Liver (tissue), 9 donors: ENCODE measurements around the gene DHRSX. TPM values are rescaled to one million over a fixed set of nuclear protein-coding genes. Genes with fewer than 3 reads are reported as not detected.

Source experiments
- DNase-seq: peaks from one replicate; pipeline ENCODE4 v3.0.0-alpha.2; 2017; ENCODE audit warnings: low spot score
- H3K27ac ChIP-seq, 2 donors: one replicate each; pipeline ENCODE4 v1.7.0; 2013; ENCODE audit warnings: inconsistent platforms in 2 of 2, low read length in 2 of 2, control low read depth in 1 of 2, low read depth in 1 of 2, mild to moderate bottlenecking in 1 of 2
- H3K27me3 ChIP-seq, 4 donors: one replicate each; pipeline versions ENCODE4 v1.6.1 to v1.7.0; 2013; ENCODE audit warnings: low read length in 3 of 4, inconsistent platforms in 1 of 4, mild to moderate bottlenecking in 1 of 4, moderate library complexity in 1 of 4; ENCODE audit not compliant: control insufficient read depth in 4 of 4, insufficient read depth in 4 of 4
- H3K36me3 ChIP-seq, 4 donors: one replicate each; pipeline versions ENCODE4 v1.6.1 to v1.7.0; 2013; ENCODE audit warnings: low read length in 3 of 4, mild to moderate bottlenecking in 3 of 4, low read depth in 1 of 4, moderate library complexity in 1 of 4; ENCODE audit not compliant: control insufficient read depth in 4 of 4, insufficient read depth in 3 of 4
- H3K4me1 ChIP-seq, 4 donors: one replicate each; pipeline versions ENCODE4 v1.6.1 to v1.7.0; 2013; ENCODE audit warnings: low read length in 3 of 4, mild to moderate bottlenecking in 3 of 4, moderate library complexity in 1 of 4; ENCODE audit not compliant: control insufficient read depth in 4 of 4, insufficient read depth in 4 of 4
- H3K4me3 ChIP-seq, 3 donors: one replicate each; pipeline versions ENCODE4 v1.6.1 to v1.7.0; 2013; ENCODE audit warnings: low read length in 3 of 3, control low read depth in 1 of 3, low read depth in 1 of 3, mild to moderate bottlenecking in 1 of 3
- H3K9ac ChIP-seq, 2 donors: one replicate each; pipeline ENCODE4 v1.7.0; 2013; ENCODE audit warnings: low read length in 2 of 2, mild to moderate bottlenecking in 2 of 2, moderate library complexity in 2 of 2, control low read depth in 1 of 2, low read depth in 1 of 2
- H3K9me3 ChIP-seq, 4 donors: one replicate each; pipeline versions ENCODE4 v1.6.1 to v1.7.0; 2013; ENCODE audit warnings: low read length in 3 of 4; ENCODE audit not compliant: control insufficient read depth in 4 of 4
- ATF3 ChIP-seq: IDR thresholded peaks from 2 replicates; pipeline ENCODE4 v1.6.1; 2016; ENCODE audit warnings: antibody characterized with exemption
- CTCF ChIP-seq: fragments of 150-350 bp; IDR thresholded peaks from 2 replicates; pipeline ENCODE4 v1.5.1; 2017; ENCODE audit warnings: improper control_type of control experiment, low read depth, low read length; ENCODE audit not compliant: missing input control
- EGR1 ChIP-seq, 2 donors: IDR thresholded peaks; 2 replicates each; pipeline ENCODE4 v1.6.1; 2016 to 2018; ENCODE audit warnings: antibody characterized with exemption in 2 of 2, low read depth in 2 of 2
- FOXA1 ChIP-seq: IDR thresholded peaks from 2 replicates; pipeline ENCODE4 v1.6.1; 2016; ENCODE audit warnings: antibody characterized with exemption
- FOXA2 ChIP-seq: IDR thresholded peaks from 2 replicates; pipeline ENCODE4 v1.6.1; 2016; ENCODE audit warnings: antibody characterized with exemption
- GABPA ChIP-seq, 2 donors: IDR thresholded peaks in 1 of 2; conservative IDR thresholded peaks in 1 of 2; 2 replicates each; pipeline ENCODE4 v1.6.1; 2016; ENCODE audit warnings: antibody characterized with exemption in 2 of 2, mild to moderate bottlenecking in 1 of 2, moderate library complexity in 1 of 2
- HNF4A ChIP-seq, 2 donors: conservative IDR thresholded peaks; 2 replicates each; pipeline ENCODE4 v1.6.1; 2016; ENCODE audit warnings: antibody characterized with exemption in 2 of 2, mild to moderate bottlenecking in 2 of 2
- HNF4G ChIP-seq: IDR thresholded peaks from 2 replicates; pipeline ENCODE4 v1.6.1; 2016; ENCODE audit warnings: antibody characterized with exemption
- JUND ChIP-seq, 2 donors: IDR thresholded peaks; 2 replicates each; pipeline ENCODE4 v1.6.1; 2016; ENCODE audit warnings: antibody characterized with exemption in 2 of 2
- MAX ChIP-seq: IDR thresholded peaks from 2 replicates; pipeline ENCODE4 v1.6.1; 2016; ENCODE audit warnings: antibody characterized with exemption
- NR2F2 ChIP-seq: IDR thresholded peaks from 2 replicates; pipeline ENCODE4 v1.6.1; 2016; ENCODE audit warnings: antibody characterized with exemption
- RAD21 ChIP-seq, 2 donors: IDR thresholded peaks; 2 replicates each; pipeline ENCODE4 v1.6.1; 2016; ENCODE audit warnings: antibody characterized with exemption in 2 of 2, mild to moderate bottlenecking in 2 of 2
- REST ChIP-seq: IDR thresholded peaks from 2 replicates; pipeline ENCODE4 v1.6.1; 2016; ENCODE audit warnings: antibody characterized with exemption, mild to moderate bottlenecking
- RXRA ChIP-seq, 2 donors: IDR thresholded peaks; 2 replicates each; pipeline ENCODE4 v1.6.1; 2017 to 2018; ENCODE audit warnings: antibody characterized with exemption in 2 of 2, mild to moderate bottlenecking in 1 of 2
- SP1 ChIP-seq: IDR thresholded peaks from 2 replicates; pipeline ENCODE4 v1.6.1; 2018; ENCODE audit warnings: antibody characterized with exemption, mild to moderate bottlenecking
- TAF1 ChIP-seq: conservative IDR thresholded peaks from 2 replicates; pipeline ENCODE4 v1.6.1; 2016; ENCODE audit warnings: antibody characterized with exemption, mild to moderate bottlenecking
- YY1 ChIP-seq: IDR thresholded peaks from 2 replicates; pipeline ENCODE4 v1.6.1; 2016; ENCODE audit warnings: antibody characterized with exemption, mild to moderate bottlenecking
- ZBTB33 ChIP-seq: IDR thresholded peaks from 2 replicates; pipeline ENCODE4 v1.6.1; 2016; ENCODE audit warnings: antibody characterized with exemption
- WGBS: extraction: QIAGEN DNeasy Blood & Tissue Kit; methylation state at CpG from one replicate; pipeline ENCODE4 v1.1.7; 2013; 5-methylcytosine and 5-hydroxymethylcytosine counted together
- polyA plus RNA-seq, 2 donors: library from polyadenylated mRNA; stranded (reverse) in 1 of 2; unstranded in 1 of 2; fragments of 200-250 nt in 1 of 2; fragments of >200 nt in 1 of 2; fragmentation: Nextera tagmentation in 1 of 2; extraction: Ambion mirVana in 1 of 2; gene quantifications; one replicate each; pipeline versions ENCODE4 v1.2.1 to v1.2.3, GENCODE V29; 2013 to 2015
- total RNA-seq, 2 donors: library from RNA; depleted of rRNA; stranded (reverse); fragments of >200 nt; gene quantifications; one replicate each; pipeline ENCODE4 v1.2.3, GENCODE V29; 2014
- donor health status: healthy.
- donor health status: healthy.
- donor health status: healthy.
- donor health status: healthy.
- donor health status: healthy.

The DHRSX gene
- total and polyA plus RNA-seq, 4 donors = 17.2 to 35.2 (median 23.3) TPM

GRCh38 chrX:2388669-2389068 is 112.1 kb downstream of the DHRSX start:
- H3K9ac ChIP-seq = no peak overlapping the region
- H3K36me3 ChIP-seq = peaks cover 0 to 5% (median 4%) of the 10 kb centered on the region in 4 donors
- 87% methylated on average over 4 of the region's 4 CpGs for WGBS
- DNase-seq = no peak
- H3K4me3 ChIP-seq = no peak overlapping the region
- H3K27me3 ChIP-seq = no peaks in the 10 kb centered on the region
- TF ChIP-seq FOXA1 = no peak
- no peak for TF ChIP-seq JUND (IDR thresholded peaks at IDR 0.05)
- TF ChIP-seq SP1 = no peak
- TF ChIP-seq ZBTB33 = no peak
- no peak for TF ChIP-seq NR2F2
- no peak for TF ChIP-seq GABPA (IDR thresholded peaks at IDR 0.05 in 1 of 2, conservative IDR thresholded peaks at IDR 0.05 in 1 of 2)
- no peak for TF ChIP-seq MAX
- no peak for TF ChIP-seq TAF1
- TF ChIP-seq YY1 = no peak
- TF ChIP-seq RAD21 (IDR thresholded peaks at IDR 0.05) = no peak
- no peak for TF ChIP-seq ATF3
- TF ChIP-seq RXRA (IDR thresholded peaks at IDR 0.05) = no peak
- no peak overlapping the region for H3K27ac ChIP-seq
- H3K9me3 ChIP-seq = peaks cover 0 to 5% (median 0%) of the 10 kb centered on the region in 4 donors
- no peaks in the 10 kb centered on the region for H3K4me1 ChIP-seq

GRCh38 chrX:2387614-2388239 is 113.0 kb downstream of the DHRSX start:
- Histone ChIP-seq H3K4me1 (no peaks in the 10 kb centered on the region), H3K9me3 (peaks cover 0 to 5% (median 0%) of the 10 kb centered on the region in 4 donors), H3K9ac (no peak overlapping the region), H3K27ac (no peak overlapping the region), H3K4me3 (no peak overlapping the region), H3K27me3 (no peaks in the 10 kb centered on the region), H3K36me3 (peaks cover 0 to 5% (median 4%) of the 10 kb centered on the region in 4 donors)
- 64% methylated on average over 6 of the region's 6 CpGs for WGBS
- TF ChIP-seq EGR1 (IDR thresholded peaks at IDR 0.05; ENCODE audit: low read depth in 2 of 2) (no peak), FOXA1 (no peak), HNF4G (no peak), ZBTB33 (no peak), RAD21 (IDR thresholded peaks at IDR 0.05) (no peak), GABPA (IDR thresholded peaks at IDR 0.05 in 1 of 2, conservative IDR thresholded peaks at IDR 0.05 in 1 of 2) (no peak), NR2F2 (no peak), RXRA (IDR thresholded peaks at IDR 0.05) (no peak), FOXA2 (no peak), JUND (IDR thresholded peaks at IDR 0.05) (no peak), MAX (no peak), YY1 (no peak), SP1 (no peak), HNF4A (conservative IDR thresholded peaks at IDR 0.05) (no peak), CTCF (no peak), TAF1 (no peak), ATF3 (no peak), REST (no peak)
- DNase-seq = no peak
